ENCODE measurements around the gene PRR5L.
"Not testable (repeated sequence)": the region's sequence is repeated elsewhere in the genome, so short reads cannot be mapped to it uniquely, and the experiment has no call there.

PRR5L gene

GRCh38 chr11:36311926-36312595 lies 16.0 kb downstream of the PRR5L start:
- no peak for DNase-seq (ENCODE audit: insufficient read length)
- no peak for FAIRE-seq
- TF ChIP-seq POLR2A (IDR thresholded peaks at IDR 0.05; ENCODE audit: low read depth, low read length) (no peak), POLR2AphosphoS5 (IDR thresholded peaks at IDR 0.05; ENCODE audit: low read depth, low read length) (no peak), TAF1 (IDR thresholded peaks at IDR 0.05; ENCODE audit: borderline replicate concordance, low read depth, low read length) (no peak)

- TF ChIP-seq POLR2AphosphoS5 (IDR thresholded peaks at IDR 0.05; ENCODE audit: low read depth, low read length), result no peak
- no peak for TF ChIP-seq POLR2A (IDR thresholded peaks at IDR 0.05; ENCODE audit: low read depth, low read length)
- no peak for TF ChIP-seq TAF1 (IDR thresholded peaks at IDR 0.05; ENCODE audit: borderline replicate concordance, low read depth, low read length)
- DNase-seq (ENCODE audit: insufficient read length), result no peak
- FAIRE-seq, result no peak
Measured at GRCh38 chr11:36312611-36313472, 16.8 kb downstream of the PRR5L start.

- no peak for FAIRE-seq
- DNase-seq (ENCODE audit: insufficient read length), result no peak
- TF ChIP-seq POLR2AphosphoS5 (IDR thresholded peaks at IDR 0.05; ENCODE audit: low read depth, low read length), result no peak
- TF ChIP-seq POLR2A (IDR thresholded peaks at IDR 0.05; ENCODE audit: low read depth, low read length), result no peak
- TF ChIP-seq TAF1 (IDR thresholded peaks at IDR 0.05; ENCODE audit: borderline replicate concordance, low read depth, low read length), result no peak
Measured at GRCh38 chr11:36313750-36314433, 17.8 kb downstream of the PRR5L start.

- DNase-seq (ENCODE audit: insufficient read length), result no peak
- TF ChIP-seq POLR2A (IDR thresholded peaks at IDR 0.05; ENCODE audit: low read depth, low read length) (no peak), POLR2AphosphoS5 (IDR thresholded peaks at IDR 0.05; ENCODE audit: low read depth, low read length) (no peak), TAF1 (IDR thresholded peaks at IDR 0.05; ENCODE audit: borderline replicate concordance, low read depth, low read length) (no peak)
- no peak for FAIRE-seq
Measured at GRCh38 chr11:36314434-36314767, 18.3 kb downstream of the PRR5L start.

GRCh38 chr11:36316049-36316448 lies 20.0 kb downstream of the PRR5L start:
- DNase-seq (ENCODE audit: insufficient read length) (no peak), FAIRE-seq (no peak)
- TF ChIP-seq TAF1 (IDR thresholded peaks at IDR 0.05; ENCODE audit: borderline replicate concordance, low read depth, low read length) (no peak), POLR2A (IDR thresholded peaks at IDR 0.05; ENCODE audit: low read depth, low read length) (no peak), POLR2AphosphoS5 (IDR thresholded peaks at IDR 0.05; ENCODE audit: low read depth, low read length) (no peak)

- FAIRE-seq (no peak), DNase-seq (ENCODE audit: insufficient read length) (no peak)
- no peak for TF ChIP-seq POLR2AphosphoS5 (IDR thresholded peaks at IDR 0.05; ENCODE audit: low read depth, low read length)
- no peak for TF ChIP-seq TAF1 (IDR thresholded peaks at IDR 0.05; ENCODE audit: borderline replicate concordance, low read depth, low read length)
- no peak for TF ChIP-seq POLR2A (IDR thresholded peaks at IDR 0.05; ENCODE audit: low read depth, low read length)
Measured at GRCh38 chr11:36317992-36318391, 21.9 kb downstream of the PRR5L start.

GRCh38 chr11:36324956-36325355 lies 28.9 kb downstream of the PRR5L start:
- not testable (repeated sequence) for DNase-seq (ENCODE audit: insufficient read length); FAIRE-seq

- DNase-seq (ENCODE audit: insufficient read length); FAIRE-seq: not testable (repeated sequence)
Measured at GRCh38 chr11:36325403-36325802, 29.3 kb downstream of the PRR5L start.

- TF ChIP-seq TAF1 (IDR thresholded peaks at IDR 0.05; ENCODE audit: borderline replicate concordance, low read depth, low read length), result no peak
- no peak for TF ChIP-seq POLR2AphosphoS5 (IDR thresholded peaks at IDR 0.05; ENCODE audit: low read depth, low read length)
- TF ChIP-seq POLR2A (IDR thresholded peaks at IDR 0.05; ENCODE audit: low read depth, low read length), result no peak
- no peak for DNase-seq (ENCODE audit: insufficient read length)
- FAIRE-seq, result no peak
Measured at GRCh38 chr11:36326524-36327419, 30.7 kb downstream of the PRR5L start.

- DNase-seq (ENCODE audit: insufficient read length) (no peak), FAIRE-seq (peak; percentile 76)
- no peak for TF ChIP-seq POLR2AphosphoS5 (IDR thresholded peaks at IDR 0.05; ENCODE audit: low read depth, low read length)
- no peak for TF ChIP-seq TAF1 (IDR thresholded peaks at IDR 0.05; ENCODE audit: borderline replicate concordance, low read depth, low read length)
- no peak for TF ChIP-seq POLR2A (IDR thresholded peaks at IDR 0.05; ENCODE audit: low read depth, low read length)
Measured at GRCh38 chr11:36328966-36329673, 33.0 kb downstream of the PRR5L start.

GRCh38 chr11:36330411-36330810 lies 34.3 kb downstream of the PRR5L start:
- FAIRE-seq, result no peak
- no peak for DNase-seq (ENCODE audit: insufficient read length)
- no peak for TF ChIP-seq TAF1 (IDR thresholded peaks at IDR 0.05; ENCODE audit: borderline replicate concordance, low read depth, low read length)
- no peak for TF ChIP-seq POLR2A (IDR thresholded peaks at IDR 0.05; ENCODE audit: low read depth, low read length)
- TF ChIP-seq POLR2AphosphoS5 (IDR thresholded peaks at IDR 0.05; ENCODE audit: low read depth, low read length), result no peak
